Transverse colon (tissue), 4 donors: ENCODE measurements around the gene ARHGEF10L.
"Not testable (repeated sequence)": the region's sequence is repeated elsewhere in the genome, so short reads cannot be mapped to it uniquely, and the experiment has no call there.

Experiments
- CTCF ChIP-seq, 5 experiments: fragments of 200-600 bp in 3 of 5; fragments of 450-650 bp in 2 of 5; sonication (generic) in 3 of 5; IDR thresholded peaks; 1 replicate in 2 of 5; 2 replicates in 3 of 5; pipeline ENCODE4 v1.5.1; 2016 to 2017; ENCODE audit warnings: antibody characterized with exemption in 5 of 5, inconsistent platforms in 3 of 5, mild to moderate bottlenecking in 2 of 5, moderate library complexity in 1 of 5
- POLR2A ChIP-seq: fragments of 450-650 bp; IDR thresholded peaks from one replicate; pipeline ENCODE4 v1.6.1; 2016; ENCODE audit warnings: antibody characterized with exemption, mild to moderate bottlenecking, moderate library complexity
- POLR2AphosphoS5 ChIP-seq, 3 donors: sonication (generic); formaldehyde crosslinking; IDR thresholded peaks; one replicate each; pipeline ENCODE4 v1.6.1; 2016; ENCODE audit warnings: antibody characterized with exemption in 3 of 3

GRCh38 chr1:17489768-17490417 lies 49.6 kb upstream of the ARHGEF10L start:
- TF ChIP-seq POLR2AphosphoS5 (IDR thresholded peaks at IDR 0.05); POLR2A; CTCF (IDR thresholded peaks at IDR 0.05): not testable (repeated sequence)
